Stimulated activated CD8-positive, alpha-beta memory T cell treated with anti-CD3 and anti-CD28 coated beads, Interleukin-2, amount 100 ng/mL, for 1 hour (primary cell): ENCODE results near the gene TMCO4.

Experiments used
- DNase-seq, 2 donors: peaks; one replicate each; pipeline ENCODE4 v3.0.0-alpha.2; 2020; ENCODE audit warnings: low read depth in 2 of 2

The TMCO4 gene

DNA sequence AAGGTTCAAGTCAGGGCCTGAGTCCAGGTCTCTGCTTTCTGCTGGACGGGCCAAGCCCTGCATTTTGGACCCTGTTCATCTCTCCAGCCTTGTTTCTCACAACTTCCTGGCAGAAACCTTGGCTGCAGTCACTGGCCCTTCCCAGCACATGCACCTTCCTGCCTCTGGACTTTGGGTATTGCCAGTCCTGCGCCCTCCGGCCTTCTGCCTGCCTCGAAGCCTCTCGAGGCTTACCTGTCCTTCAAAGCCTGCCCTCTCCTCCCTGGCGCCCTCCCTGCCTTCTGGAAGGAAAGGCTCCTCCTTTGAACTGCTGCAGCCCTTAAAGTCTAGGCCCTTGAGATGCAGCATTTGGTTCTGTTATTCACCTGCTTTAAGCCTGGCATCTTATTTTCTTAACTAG is 82.2 kb downstream of the TMCO4 start:
- DNase-seq, result no peak

GRCh38 chr1:19715334-19716203 is 84.1 kb downstream of the TMCO4 start:
- peak; percentile 48 to 56 for DNase-seq

DNA sequence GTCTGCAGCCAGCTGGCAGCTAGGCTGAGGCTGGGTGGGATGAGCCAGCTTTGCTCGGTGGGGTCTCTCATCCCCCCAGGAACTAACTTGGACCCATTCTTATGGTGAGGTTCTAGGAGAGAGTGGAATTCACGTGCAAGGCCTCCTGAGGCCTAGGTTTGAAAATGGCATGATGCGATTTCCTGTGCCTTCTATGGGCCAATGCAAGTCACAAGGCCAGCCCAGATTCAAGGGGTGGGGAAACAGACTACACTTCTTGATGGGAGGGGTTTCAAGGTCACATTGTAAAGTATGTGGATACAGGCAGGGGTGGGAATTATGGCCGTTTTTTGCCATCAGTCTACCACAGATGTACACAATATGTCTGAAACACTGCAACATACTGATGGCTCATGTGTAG is 86.8 kb downstream of the TMCO4 start:
- DNase-seq, result no peak

GRCh38 chr1:19710825-19711611 is 88.7 kb downstream of the TMCO4 start:
- no peak for DNase-seq

- DNase-seq, result no peak
Measured at GRCh38 chr1:19709260-19709793, 90.4 kb downstream of the TMCO4 start.

- DNase-seq, result no peak
Measured at GRCh38 chr1:19708567-19709110, 91.1 kb downstream of the TMCO4 start.

GRCh38 chr1:19706136-19706535 is 93.6 kb downstream of the TMCO4 start:
- DNase-seq, result no peak

GRCh38 chr1:19705464-19705863 is 94.3 kb downstream of the TMCO4 start:
- no peak for DNase-seq

- DNase-seq, result peak; percentile 14 to 21
Measured at GRCh38 chr1:19704247-19705113, 95.2 kb downstream of the TMCO4 start.

GRCh38 chr1:19703280-19703679 is 96.4 kb downstream of the TMCO4 start:
- DNase-seq, result no peak

DNA sequence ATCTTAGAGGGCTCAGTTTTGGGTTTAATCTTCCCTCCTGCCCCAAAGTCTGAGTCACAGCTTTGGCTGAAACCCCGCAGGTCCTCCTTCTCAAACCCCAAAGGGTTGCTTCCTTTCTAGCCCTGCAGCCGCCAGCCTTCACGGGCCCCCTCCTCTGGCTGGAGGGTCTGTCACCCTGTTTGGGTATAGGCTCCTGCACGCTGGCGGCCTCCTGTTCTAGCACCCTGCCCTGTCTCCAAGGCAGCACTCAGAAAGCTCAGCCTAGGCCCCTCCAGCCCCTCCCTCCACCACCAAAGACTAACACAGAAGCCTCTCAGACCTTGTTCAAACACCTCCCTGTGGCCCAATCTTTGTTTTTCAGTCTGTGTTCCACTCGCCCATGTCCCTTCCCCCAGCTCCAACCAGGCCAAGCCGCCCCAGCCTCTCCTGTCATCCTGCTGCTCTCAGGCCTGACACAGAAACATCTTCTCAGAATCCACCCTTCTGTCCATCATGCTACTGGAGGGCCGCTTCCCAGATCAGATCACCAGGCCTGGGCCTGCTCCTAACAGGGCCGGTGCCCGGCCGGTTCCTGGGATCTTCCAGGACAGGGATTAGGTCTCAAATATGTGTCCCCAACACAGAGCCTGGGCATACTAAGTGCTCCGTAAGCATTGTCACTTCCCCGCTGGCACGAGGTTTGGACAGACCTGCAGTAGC is 99.5 kb downstream of the TMCO4 start:
- no peak for DNase-seq

DNA sequence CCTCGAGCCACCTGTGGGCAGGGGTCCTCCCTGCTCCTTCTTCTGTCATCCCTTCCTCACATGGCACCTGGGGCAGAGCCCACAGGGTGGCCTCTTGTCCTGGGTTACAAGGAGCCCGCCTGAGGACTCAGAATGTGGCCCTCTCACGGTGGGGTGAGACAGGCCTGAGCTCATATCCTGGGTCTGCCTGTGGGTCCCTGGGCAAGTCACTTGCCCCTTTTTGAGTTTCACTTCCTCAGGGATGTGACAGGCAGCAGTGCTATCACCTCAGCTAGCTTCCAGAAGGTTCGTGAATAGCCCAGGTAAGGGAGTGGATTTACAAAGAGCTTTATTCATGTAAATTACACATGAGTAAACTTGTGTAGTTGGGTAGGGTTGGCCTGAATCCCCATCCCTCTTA is 101.5 kb downstream of the TMCO4 start:
- DNase-seq, result no peak

GRCh38 chr1:19696820-19697219 is 102.9 kb downstream of the TMCO4 start:
- no peak for DNase-seq

DNA sequence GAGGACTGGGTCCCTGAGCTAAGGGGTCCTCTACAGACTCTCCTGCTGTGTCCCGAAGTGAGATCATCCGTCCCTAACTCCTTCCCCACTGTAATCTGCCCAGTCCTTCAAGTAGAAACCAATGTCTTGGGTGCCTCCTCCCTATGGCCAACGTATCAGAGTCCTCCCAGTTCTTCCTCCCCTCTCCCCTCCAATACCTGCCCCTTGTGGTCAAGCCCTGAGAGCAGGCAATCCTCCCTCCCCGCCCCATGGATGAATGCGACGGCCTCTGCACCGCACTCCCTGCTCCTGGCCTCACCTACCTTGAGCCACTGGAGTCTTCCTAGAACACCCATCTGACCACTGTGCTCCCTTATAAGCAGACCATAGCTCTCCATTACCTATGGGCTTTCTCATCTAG is 103.9 kb downstream of the TMCO4 start:
- DNase-seq, result no peak

DNA sequence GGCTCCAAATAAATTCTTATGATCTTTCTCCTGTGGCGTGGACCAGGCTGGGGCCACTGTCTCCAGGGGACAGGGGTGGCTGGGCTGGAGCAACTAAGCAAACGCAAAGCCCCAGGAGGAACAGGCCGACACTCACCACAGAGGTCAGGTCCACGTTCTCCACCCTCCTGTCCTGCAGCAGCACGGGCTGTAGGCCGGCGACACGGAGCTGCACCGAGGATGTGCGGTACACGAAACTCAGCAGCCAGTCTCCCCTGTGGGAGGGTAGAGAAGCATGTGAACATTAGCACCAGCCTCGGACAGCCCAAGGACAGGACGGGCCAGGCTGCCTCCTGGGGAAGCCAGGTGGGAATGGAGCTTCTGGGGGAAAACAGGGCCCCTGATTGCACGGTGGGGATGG is 105.4 kb downstream of the TMCO4 start:
- DNase-seq, result no peak

DNA sequence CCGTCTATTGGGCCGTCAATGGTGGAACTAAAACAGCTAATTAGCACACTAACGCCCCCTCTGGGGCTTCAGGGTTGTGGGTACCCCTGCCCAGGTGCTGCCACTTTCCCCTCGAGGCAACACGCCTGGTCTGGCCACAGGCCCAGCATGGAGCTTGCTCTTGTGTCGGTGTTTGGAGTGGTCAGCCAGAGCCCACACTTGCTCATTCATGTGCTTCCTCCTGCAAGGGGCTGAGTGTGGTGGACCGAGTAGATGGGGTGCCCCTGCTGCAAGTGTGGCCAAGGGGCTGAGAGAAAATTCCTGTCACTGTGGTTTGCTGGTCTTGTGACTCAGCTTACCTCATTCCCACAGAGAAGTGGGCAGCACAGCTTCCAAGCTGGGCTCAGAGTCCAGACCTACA is 109.4 kb downstream of the TMCO4 start:
- no peak for DNase-seq

DNA sequence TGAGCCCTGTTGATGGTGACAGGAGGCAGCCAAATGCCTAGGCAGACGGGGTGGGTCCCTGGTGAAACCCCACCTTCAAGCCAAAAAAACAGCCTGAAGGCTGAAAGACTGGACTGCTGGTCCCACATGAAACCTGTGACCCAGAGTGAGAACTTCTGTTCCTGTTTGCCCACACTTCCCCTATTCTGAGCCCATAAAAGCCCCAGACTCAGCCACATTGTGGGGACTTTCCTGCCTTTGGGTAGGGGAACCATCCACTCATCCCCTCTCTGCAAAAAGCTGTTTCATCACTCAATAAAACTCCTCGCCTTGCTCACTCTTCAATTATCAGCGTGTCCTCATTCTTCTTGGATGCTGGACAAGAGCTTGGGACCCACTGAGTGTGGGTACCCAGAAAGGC is 109.9 kb downstream of the TMCO4 start:
- DNase-seq, result no peak

GRCh38 chr1:19689085-19689757 is 110.5 kb downstream of the TMCO4 start:
- DNase-seq, result no peak

- peak in 1 of 2 donors; percentile 16 for DNase-seq
Measured at GRCh38 chr1:19688041-19688842, 111.5 kb downstream of the TMCO4 start.
